NCI-H2171 (cell line): Measurements from ENCODE around the gene ATL3.
"Not testable (repeated sequence)": the region's sequence is repeated elsewhere in the genome, so short reads cannot be mapped to it uniquely, and the experiment has no call there.

Experiments
- DNase-seq: peaks from one replicate; lab custom pipeline; 2025; lab: John Stamatoyannopoulos, UW

ATL3 gene

GRCh38 chr11:63621071-63621470 is 50.1 kb downstream of the ATL3 start:
- DNase-seq: no peak

GRCh38 chr11:63619967-63620366 is 51.2 kb downstream of the ATL3 start:
- no peak for DNase-seq

- not testable (repeated sequence) for DNase-seq
These were observed 53.5 kb downstream of the ATL3 start for GRCh38 chr11:63617686-63618085.

GRCh38 chr11:63616953-63617352 is 54.2 kb downstream of the ATL3 start:
- DNase-seq: no peak

- no peak for DNase-seq
These were observed 57.0 kb downstream of the ATL3 start, which contains the start of gene PLAAT3 for GRCh38 chr11:63614136-63614671. PLAAT3 (minus strand) TSS chr11:63614433; CDS start chr11:63614014, 419 bp downstream.

- DNase-seq: no peak
These were observed 57.5 kb downstream of the ATL3 start for GRCh38 chr11:63613517-63614135.

- no peak for DNase-seq
These were observed 59.0 kb downstream of the ATL3 start for GRCh38 chr11:63612181-63612580.

GRCh38 chr11:63611395-63611747 is 59.8 kb downstream of the ATL3 start:
- DNase-seq: no peak

- no peak for DNase-seq
These were observed 60.4 kb downstream of the ATL3 start for GRCh38 chr11:63610604-63611394.

- DNase-seq: no peak
These were observed 61.1 kb downstream of the ATL3 start for GRCh38 chr11:63609971-63610580.

- no peak for DNase-seq
These were observed 61.6 kb downstream of the ATL3 start for GRCh38 chr11:63609536-63609935.

GRCh38 chr11:63608353-63609345 is 62.5 kb downstream of the ATL3 start:
- no peak for DNase-seq

- no peak for DNase-seq
These were observed 68.0 kb downstream of the ATL3 start for GRCh38 chr11:63603180-63603518.

GRCh38 chr11:63602290-63603179 is 68.6 kb downstream of the ATL3 start:
- DNase-seq: not testable (repeated sequence)

GRCh38 chr11:63599211-63600122 is 71.7 kb downstream of the ATL3 start:
- no peak for DNase-seq

- DNase-seq: no peak
These were observed 72.6 kb downstream of the ATL3 start for GRCh38 chr11:63598556-63598955.

GRCh38 chr11:63595296-63595695 is 75.9 kb downstream of the ATL3 start:
- DNase-seq: no peak

GRCh38 chr11:63592975-63593395 is 78.2 kb downstream of the ATL3 start:
- DNase-seq: no peak

GRCh38 chr11:63590024-63590788 is 81.0 kb downstream of the ATL3 start:
- DNase-seq: no peak
